K562 (cell line): ENCODE results near the gene DMGDH. TPM values are rescaled to one million over a fixed set of nuclear protein-coding genes. Genes with fewer than 3 reads are reported as not detected.

Source experiments
- ATAC-seq: fragments of 200-7000 bp; cut with Tn5 transposase; 3 replicates; pipeline ENCODE4 v1.9.1; 2020; ENCODE audit warnings: moderate library complexity
- BruUV-seq: library from RNA; stranded (reverse); fragments of 400-500 nt; replicated peaks from 2 replicates; lab custom pipeline; 2021; lab: Mats Ljungman, UMichigan
- CTCF ChIA-PET: fragments of 300-600 bp; formaldehyde crosslinking; extraction: SDS; loops from one replicate; lab custom pipeline; 2021; ENCODE audit warnings: low intra/inter-chr PET ratio; lab: Yijun Ruan, JAX
- POLR2A ChIA-PET: fragments of 300-600, 350-650 bp; sonication (Branson Sonifier 250); formaldehyde crosslinking; extraction: SDS; loops from one replicate; lab custom pipeline; 2021; ENCODE audit warnings: antibody characterized with exemption, inconsistent platforms; lab: Yijun Ruan, JAX
- DNase-seq, 4 experiments: peaks; one replicate each; pipeline versions ENCODE4 v3.0.0 to v3.0.0-alpha.2; 2011 to 2018; ENCODE audit warnings: low spot score in 3 of 4, mixed read lengths in 3 of 4; ENCODE audit errors: extremely low read depth in 1 of 4
- FAIRE-seq: peaks from 2 replicates; lab custom pipeline; 2011; peaks lifted over from hg19 to GRCh38; lab: Jason Lieb, UNC
- H2AFZ ChIP-seq: 2 replicates; pipeline ENCODE4 v1.6.0; 2011; ENCODE audit warnings: low read depth, low read length, control low read depth, inconsistent platforms
- H3K27ac ChIP-seq: fragments of 200-600 bp; 3 replicates; pipeline ENCODE4 v1.8.0; 2011; ENCODE audit warnings: low read depth, mild to moderate bottlenecking, control low read depth, inconsistent platforms, low read length, moderate library complexity, mixed read lengths; ENCODE audit errors: extremely low read depth
- H3K27me3 ChIP-seq, 2 experiments: fragments of 300-600 bp in 1 of 2; 2 replicates in 1 of 2; 3 replicates in 1 of 2; pipeline versions ENCODE4 v1.6.0 to v1.8.0; 2011; ENCODE audit warnings: inconsistent platforms in 2 of 2, low read length in 2 of 2, mild to moderate bottlenecking in 1 of 2, mixed read lengths in 1 of 2, moderate library complexity in 1 of 2; ENCODE audit not compliant: control insufficient read depth in 2 of 2, insufficient read depth in 2 of 2
- H3K36me3 ChIP-seq: fragments of 300-600 bp; 3 replicates; pipeline ENCODE4 v1.8.0; 2011; ENCODE audit warnings: mild to moderate bottlenecking, low read length, inconsistent platforms; ENCODE audit not compliant: control insufficient read depth, insufficient read depth
- H3K4me1 ChIP-seq, 2 experiments: fragments of 200-600 bp in 1 of 2; replicated peaks in 1 of 2; 2 replicates in 1 of 2; 3 replicates in 1 of 2; pipeline versions ENCODE4 v1.5.1 to v1.8.0; 2011; ENCODE audit warnings: inconsistent platforms in 2 of 2, low read length in 2 of 2, mild to moderate bottlenecking in 1 of 2, mixed read lengths in 1 of 2, moderate library complexity in 1 of 2; ENCODE audit not compliant: control insufficient read depth in 2 of 2, insufficient read depth in 2 of 2
- H3K4me2 ChIP-seq: 2 replicates; pipeline ENCODE4 v1.6.1; 2011; ENCODE audit warnings: low read length, control low read depth, inconsistent platforms, mixed read lengths; ENCODE audit not compliant: insufficient read depth
- H3K4me3 ChIP-seq: fragments of 200-600 bp; sonication (generic), shearing (Covaris generic); 2 replicates; pipeline ENCODE4 v1.5.1; 2016; ENCODE audit warnings: control low read depth, inconsistent platforms
- H3K79me2 ChIP-seq: fragments of 200-600 bp; 3 replicates; pipeline ENCODE4 v1.8.0; 2011; ENCODE audit warnings: low read length, inconsistent platforms; ENCODE audit not compliant: control insufficient read depth, insufficient read depth
- H3K9ac ChIP-seq, 2 experiments: 2 replicates each; pipeline versions ENCODE4 v1.6.0 to v1.6.1; 2011; ENCODE audit warnings: low read depth in 2 of 2, low read length in 2 of 2, control low read depth in 1 of 2, inconsistent platforms in 1 of 2, mild to moderate bottlenecking in 1 of 2, mixed read lengths in 1 of 2; ENCODE audit not compliant: insufficient read depth in 1 of 2
- H3K9me1 ChIP-seq: one replicate; pipeline ENCODE4 v1.6.0; 2011; ENCODE audit warnings: inconsistent platforms, mild to moderate bottlenecking, low read length, moderate library complexity; ENCODE audit not compliant: control insufficient read depth, insufficient read depth
- H3K9me3 ChIP-seq: replicated peaks from 2 replicates; pipeline ENCODE4 v1.5.1; 2011; ENCODE audit warnings: low read depth, low read length, inconsistent platforms; ENCODE audit not compliant: control insufficient read depth, insufficient read depth
- H4K20me1 ChIP-seq: replicated peaks from 2 replicates; pipeline ENCODE4 v1.6.1; 2011; ENCODE audit warnings: low read length, inconsistent platforms, mixed read lengths; ENCODE audit not compliant: control insufficient read depth, insufficient read depth
- CBX8 ChIP-seq: fragments of 200-600 bp; sonication (generic); IDR thresholded peaks from 2 replicates; pipeline ENCODE4 v1.6.1; 2012; ENCODE audit warnings: borderline replicate concordance, mixed run types, low read depth, mild to moderate bottlenecking, moderate library complexity, mixed read lengths, low read length, control low read depth, inconsistent platforms; ENCODE audit not compliant: poor library complexity, severe bottlenecking; ENCODE audit errors: extremely low read depth
- COPS2 ChIP-seq: fragments of 450-650 bp; conservative IDR thresholded peaks from 2 replicates; pipeline ENCODE4 v1.6.1; 2016; ENCODE audit warnings: mild to moderate bottlenecking, moderate library complexity
- FOXK1 ChIP-seq: sonication (generic); formaldehyde crosslinking; IDR thresholded peaks from 2 replicates; pipeline ENCODE4 v1.8.0; 2022; ENCODE audit warnings: missing genetic modification reagents, mild to moderate bottlenecking, borderline replicate concordance
- NFYB ChIP-seq: IDR thresholded peaks from 2 replicates; pipeline ENCODE4 v1.6.1; 2011; ENCODE audit warnings: mild to moderate bottlenecking, moderate library complexity; ENCODE audit not compliant: insufficient read length; ENCODE audit errors: extremely low read depth
- SAP30 ChIP-seq: fragments of 200-600 bp; sonication (generic); IDR thresholded peaks from 2 replicates; pipeline ENCODE4 v1.6.1; 2012; ENCODE audit warnings: borderline replicate concordance, low read depth, mild to moderate bottlenecking, moderate library complexity, low read length, control low read depth, inconsistent platforms; ENCODE audit not compliant: insufficient read depth, poor library complexity, severe bottlenecking
- TARDBP ChIP-seq: fragments of 450-650 bp; IDR thresholded peaks from 2 replicates; pipeline ENCODE4 v1.6.1; 2016
- ZNF644 ChIP-seq: fragments of 200-800 bp; sonication (Bioruptor generic); IDR thresholded peaks from 2 replicates; pipeline ENCODE4 v1.6.1; 2016; ENCODE audit warnings: low read depth, missing genetic modification characterization, missing compliant biosample characterization
- WGBS: fragments of 100-300 bp; shearing (Covaris generic); methylation state at CpG from one replicate; pipeline ENCODE4 v1.1.6; 2016; ENCODE audit warnings: low coverage, mixed read lengths; ENCODE audit not compliant: insufficient coverage; ENCODE audit errors: missing lambda C conversion rate; 5-methylcytosine and 5-hydroxymethylcytosine counted together
- in situ Hi-C: fragments of 300-500 bp; cut with MboI; formaldehyde crosslinking; loops from 4 replicates; pipeline ENCODE4 v1.15.0; 2018; ENCODE audit warnings: inconsistent platforms, mixed read lengths
- intact Hi-C: fragments of 100-400 bp; cut with micrococcal nuclease; formaldehyde crosslinking; loops from 2 replicates; pipeline ENCODE4 v1.14.2; 2022
- polyA plus RNA-seq, 8 experiments: library from polyadenylated mRNA; depleted of rRNA in 4 of 8; stranded (reverse) in 5 of 8; unstranded in 3 of 8; fragments of >200 nt; fragmentation: Nextera tagmentation in 2 of 8; fragmentation: Illumina TruSeq in 1 of 8; extraction: Ambion mirVana in 2 of 8; extraction: Trizol in 1 of 8; gene quantifications; 2 replicates each; pipeline versions ENCODE4 v1.2.1 to v1.2.3, GENCODE V29; 2011 to 2014; ENCODE audit warnings: inconsistent platforms in 1 of 8, missing spikeins in 1 of 8
- total RNA-seq, 7 experiments: library from RNA; depleted of rRNA in 6 of 7; stranded (reverse); fragments of >200 nt in 6 of 7; fragmentation: Illumina TruSeq in 2 of 7; extraction: Trizol in 2 of 7; gene quantifications; 2 replicates each; pipeline versions ENCODE4 v1.2.1 to v1.2.3, GENCODE V29; 2011 to 2021; ENCODE audit warnings: low replicate concordance in 1 of 7
- TF ChIP-seq, protein P1 (sequence below): fragments of 250-450 bp; sonication (Bioruptor Pico); IDR thresholded peaks from 2 replicates; pipeline ENCODE4 v1.5.1; 2021; ENCODE audit warnings: mild to moderate bottlenecking

DMGDH gene
- total and polyA plus RNA-seq, 9 of the 15 experiments (the other 6 are each of a cell fraction or from before 2014, with no cell fraction given): 0.13 to 0.58 TPM; not detected in 7

DNA sequence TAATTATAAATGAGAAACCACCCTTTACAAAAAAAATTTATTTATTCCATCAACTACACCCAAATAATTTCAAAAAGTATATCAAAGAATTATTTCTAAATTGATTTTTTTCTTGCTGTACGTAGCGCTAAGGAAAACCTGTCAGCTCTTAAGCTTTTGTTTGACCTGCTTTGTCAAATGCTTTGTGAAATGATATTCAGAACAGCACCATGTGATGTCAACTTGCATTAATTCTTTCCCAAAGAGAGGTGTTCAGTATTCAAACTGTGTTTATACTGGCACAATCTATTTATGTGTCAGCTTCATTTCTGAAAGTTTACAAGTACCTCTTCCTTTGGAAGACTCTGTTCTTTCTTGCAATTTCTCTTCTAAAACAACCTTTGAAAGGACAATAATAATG is 72.4 kb downstream of the DMGDH start:
- H2AFZ ChIP-seq: no peak overlapping the region

DNA sequence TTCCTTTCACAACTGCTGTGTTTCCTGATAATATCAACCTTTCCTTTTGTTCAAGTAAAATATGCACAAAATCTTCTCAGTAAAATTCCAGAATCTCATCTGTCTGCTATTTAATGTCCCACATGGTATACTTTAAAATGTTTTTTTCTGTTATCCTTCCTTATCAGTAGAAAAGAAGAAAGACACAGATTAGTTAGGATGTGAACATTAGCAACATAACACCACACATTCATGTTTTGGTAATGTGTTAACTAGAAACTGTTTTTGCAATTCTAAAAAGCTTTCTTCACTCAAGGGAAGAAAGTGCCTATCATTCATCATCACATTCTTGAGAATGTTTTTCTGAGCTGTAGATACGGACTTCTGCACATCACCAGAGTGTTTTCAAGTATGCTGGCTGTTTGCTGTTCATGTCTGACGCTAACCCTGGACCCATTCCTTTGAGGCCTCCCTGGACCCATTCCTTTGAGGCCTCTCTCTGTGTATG is 73.9 kb downstream of the DMGDH start:
- H3K9me3 ChIP-seq: no peaks in the 10 kb centered on the region
- H3K4me1 ChIP-seq: no peaks in the 10 kb centered on the region
- H3K36me3 ChIP-seq: no peaks in the 10 kb centered on the region
- H3K79me2 ChIP-seq: no peaks in the 10 kb centered on the region
- 0% methylated on average over 2 of the region's 2 CpGs for WGBS
- peaks cover 0 to 6% of the 10 kb centered on the region in 2 experiments; a peak in 2 of 5 replicates for H3K27me3 ChIP-seq
- no peak overlapping the region for H3K27ac ChIP-seq
- POLR2A ChIA-PET: interaction anchor here (0.8 to 0.9 kb wide), 2 partner anchors 11 to 26 kb away, joined by 3 to 4 read pairs; no protein-coding TSS in a partner anchor
- H3K4me3 ChIP-seq: no peak overlapping the region
- H4K20me1 ChIP-seq: no peaks in the 10 kb centered on the region
- ATAC-seq: no peak
- FAIRE-seq: no peak
- H3K9me1 ChIP-seq: no peaks in the 10 kb centered on the region
- in situ Hi-C loops: no loop called here
- no peak overlapping the region for H3K4me2 ChIP-seq
- no peak overlapping the region for H2AFZ ChIP-seq
- no TSS peak for BruUV-seq
- TF ChIP-seq COPS2 (no peak), FOXK1 (CRISPR knock-in tag) (no peak), TARDBP (no peak), NFYB (no peak), SAP30 (no peak)
- TF ChIP-seq, protein P1, sequence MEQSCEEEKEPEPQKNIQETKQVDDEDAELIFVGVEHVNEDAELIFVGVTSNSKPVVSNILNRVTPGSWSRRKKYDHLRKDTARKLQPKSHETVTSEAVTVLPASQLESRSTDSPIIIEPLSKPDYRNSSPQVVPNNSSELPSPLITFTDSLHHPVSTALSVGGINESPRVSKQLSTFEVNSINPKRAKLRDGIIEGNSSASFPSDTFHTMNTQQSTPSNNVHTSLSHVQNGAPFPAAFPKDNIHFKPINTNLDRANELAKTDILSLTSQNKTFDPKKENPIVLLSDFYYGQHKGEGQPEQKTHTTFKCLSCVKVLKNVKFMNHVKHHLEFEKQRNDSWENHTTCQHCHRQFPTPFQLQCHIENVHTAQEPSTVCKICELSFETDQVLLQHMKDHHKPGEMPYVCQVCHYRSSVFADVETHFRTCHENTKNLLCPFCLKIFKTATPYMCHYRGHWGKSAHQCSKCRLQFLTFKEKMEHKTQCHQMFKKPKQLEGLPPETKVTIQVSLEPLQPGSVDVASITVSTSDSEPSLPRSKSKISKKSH (CRISPR knock-in tag): no peak
- CTCF ChIA-PET: no interaction called here
- no peak overlapping the region for H3K9ac ChIP-seq
- no peak for DNase-seq
- intact Hi-C loops: no loop called here

More for the DNA sequence above, 72.4 kb downstream of the DMGDH start:
- no peak overlapping the region for H3K4me3 ChIP-seq
- DNase-seq (no peak), ATAC-seq (no peak), FAIRE-seq (no peak)
- in situ Hi-C loops (no loop called here), intact Hi-C loops (no loop called here)
- H3K9me3 ChIP-seq: no peaks in the 10 kb centered on the region
- peaks cover 6 to 9% of the 10 kb centered on the region in 2 experiments; a peak in 3 of 5 replicates for H3K27me3 ChIP-seq
- H3K9me1 ChIP-seq: no peaks in the 10 kb centered on the region
- CTCF ChIA-PET: no interaction called here
- no peaks in the 10 kb centered on the region for H3K79me2 ChIP-seq
- H4K20me1 ChIP-seq: no peaks in the 10 kb centered on the region
- H3K27ac ChIP-seq: no peak overlapping the region
- no peaks in the 10 kb centered on the region for H3K4me1 ChIP-seq
- H3K36me3 ChIP-seq: no peaks in the 10 kb centered on the region
- no peak overlapping the region for H3K9ac ChIP-seq
- POLR2A ChIA-PET: interaction anchor here (0.7 kb wide), 1 partner anchor 459 kb away, joined by 3 read pairs; no protein-coding TSS in a partner anchor
- H3K4me2 ChIP-seq: no peak overlapping the region
- TF ChIP-seq CBX8 (peak; percentile 43), ZNF644 (tag) (no peak)
- BruUV-seq: no TSS peak
- WGBS: 6% methylated on average over 2 of the region's 2 CpGs
